Activated B cell treated with CpG ODN at 0.5 μM for 24 hours (primary cell): ENCODE measurements around the gene TBC1D1. TPM values are rescaled to one million over a fixed set of nuclear protein-coding genes. Genes with fewer than 3 reads are reported as not detected.

Experiments
- ATAC-seq: fragments of 200-7000 bp; cut with Tn5 transposase; one replicate; pipeline ENCODE4 v1.10.0; 2021; ENCODE audit warnings: low read depth, mild to moderate bottlenecking, moderate library complexity
- CTCF ChIA-PET: fragments of 350-600 bp; sonication (Branson Sonifier 250); formaldehyde crosslinking; loops from one replicate; lab custom pipeline; 2021; ENCODE audit warnings: antibody characterized with exemption; lab: Charles Lee
- POLR2A ChIA-PET: fragments of 350-600 bp; sonication (Branson Sonifier 250); formaldehyde crosslinking; loops from one replicate; lab custom pipeline; 2021; ENCODE audit warnings: antibody characterized with exemption; lab: Charles Lee
- DNase-seq: peaks from one replicate; pipeline ENCODE4 v3.0.0; 2022
- H3K27ac Mint-ChIP-seq: one replicate; pipeline ENCODE4 v1.8.0; 2020; ENCODE audit warnings: mixed read lengths
- H3K27me3 Mint-ChIP-seq: one replicate; pipeline ENCODE4 v1.8.0; 2021; ENCODE audit warnings: mixed read lengths
- H3K36me3 Mint-ChIP-seq: one replicate; pipeline ENCODE4 v1.8.0; 2021; ENCODE audit warnings: low read depth, mixed read lengths
- H3K4me1 Mint-ChIP-seq: one replicate; pipeline ENCODE4 v1.8.0; 2021; ENCODE audit warnings: mixed read lengths
- H3K4me3 Mint-ChIP-seq: one replicate; pipeline ENCODE4 v1.8.0; 2020; ENCODE audit warnings: mild to moderate bottlenecking, mixed read lengths
- H3K9me3 Mint-ChIP-seq: one replicate; pipeline ENCODE4 v1.8.0; 2020; ENCODE audit warnings: mixed read lengths
- intact Hi-C: fragments of 100-400 bp; cut with micrococcal nuclease; formaldehyde crosslinking; loops from one replicate; pipeline ENCODE4 v1.15.1; 2024
- total RNA-seq: library from RNA; stranded (reverse); gene quantifications from 2 replicates; pipeline ENCODE4 v1.2.3, GENCODE V29; 2022
- TF ChIP-seq, protein P1 (sequence below): fragments of 200-600 bp; IDR thresholded peaks from one replicate; pipeline ENCODE4 v1.8.0; 2022; ENCODE audit warnings: antibody characterized with exemption, mild to moderate bottlenecking

TBC1D1 gene
- total RNA-seq, 1 donor from 2014 or later, result 84.8 TPM

- peak overlapping the region; percentile 51 for H3K27ac Mint-ChIP-seq
- no peak overlapping the region for H3K4me3 Mint-ChIP-seq
- peaks cover 27% of the 10 kb centered on the region for H3K4me1 Mint-ChIP-seq
- no peak for DNase-seq
- H3K36me3 Mint-ChIP-seq, result peaks cover 77% of the 10 kb centered on the region
- H3K9me3 Mint-ChIP-seq, result no peaks in the 10 kb centered on the region
- ChIA-PET POLR2A (no interaction called here), CTCF (no interaction called here)
- intact Hi-C loops, result no loop called here
- no peaks in the 10 kb centered on the region for H3K27me3 Mint-ChIP-seq
- TF ChIP-seq, protein P1, sequence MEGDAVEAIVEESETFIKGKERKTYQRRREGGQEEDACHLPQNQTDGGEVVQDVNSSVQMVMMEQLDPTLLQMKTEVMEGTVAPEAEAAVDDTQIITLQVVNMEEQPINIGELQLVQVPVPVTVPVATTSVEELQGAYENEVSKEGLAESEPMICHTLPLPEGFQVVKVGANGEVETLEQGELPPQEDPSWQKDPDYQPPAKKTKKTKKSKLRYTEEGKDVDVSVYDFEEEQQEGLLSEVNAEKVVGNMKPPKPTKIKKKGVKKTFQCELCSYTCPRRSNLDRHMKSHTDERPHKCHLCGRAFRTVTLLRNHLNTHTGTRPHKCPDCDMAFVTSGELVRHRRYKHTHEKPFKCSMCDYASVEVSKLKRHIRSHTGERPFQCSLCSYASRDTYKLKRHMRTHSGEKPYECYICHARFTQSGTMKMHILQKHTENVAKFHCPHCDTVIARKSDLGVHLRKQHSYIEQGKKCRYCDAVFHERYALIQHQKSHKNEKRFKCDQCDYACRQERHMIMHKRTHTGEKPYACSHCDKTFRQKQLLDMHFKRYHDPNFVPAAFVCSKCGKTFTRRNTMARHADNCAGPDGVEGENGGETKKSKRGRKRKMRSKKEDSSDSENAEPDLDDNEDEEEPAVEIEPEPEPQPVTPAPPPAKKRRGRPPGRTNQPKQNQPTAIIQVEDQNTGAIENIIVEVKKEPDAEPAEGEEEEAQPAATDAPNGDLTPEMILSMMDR, result no peak
- no peak for ATAC-seq
Measured at GRCh38 chr4:38080061-38080974, 189.4 kb downstream of the TBC1D1 start.

- Mint-ChIP-seq H3K27ac (no peak overlapping the region), H3K27me3 (no peaks in the 10 kb centered on the region), H3K36me3 (peaks cover 75% of the 10 kb centered on the region), H3K9me3 (no peaks in the 10 kb centered on the region), H3K4me3 (no peak overlapping the region), H3K4me1 (peaks cover 22% of the 10 kb centered on the region)
- ChIA-PET POLR2A (interaction anchor here (0.5 kb wide), 1 partner anchor 1348 kb away, joined by 3 read pairs; no protein-coding TSS in a partner anchor), CTCF (no interaction called here)
- intact Hi-C loops, result no loop called here
- TF ChIP-seq, protein P1, result no peak
- ATAC-seq (no peak), DNase-seq (no peak)
Measured at GRCh38 chr4:38082021-38082420, 191.1 kb downstream of the TBC1D1 start.

DNA sequence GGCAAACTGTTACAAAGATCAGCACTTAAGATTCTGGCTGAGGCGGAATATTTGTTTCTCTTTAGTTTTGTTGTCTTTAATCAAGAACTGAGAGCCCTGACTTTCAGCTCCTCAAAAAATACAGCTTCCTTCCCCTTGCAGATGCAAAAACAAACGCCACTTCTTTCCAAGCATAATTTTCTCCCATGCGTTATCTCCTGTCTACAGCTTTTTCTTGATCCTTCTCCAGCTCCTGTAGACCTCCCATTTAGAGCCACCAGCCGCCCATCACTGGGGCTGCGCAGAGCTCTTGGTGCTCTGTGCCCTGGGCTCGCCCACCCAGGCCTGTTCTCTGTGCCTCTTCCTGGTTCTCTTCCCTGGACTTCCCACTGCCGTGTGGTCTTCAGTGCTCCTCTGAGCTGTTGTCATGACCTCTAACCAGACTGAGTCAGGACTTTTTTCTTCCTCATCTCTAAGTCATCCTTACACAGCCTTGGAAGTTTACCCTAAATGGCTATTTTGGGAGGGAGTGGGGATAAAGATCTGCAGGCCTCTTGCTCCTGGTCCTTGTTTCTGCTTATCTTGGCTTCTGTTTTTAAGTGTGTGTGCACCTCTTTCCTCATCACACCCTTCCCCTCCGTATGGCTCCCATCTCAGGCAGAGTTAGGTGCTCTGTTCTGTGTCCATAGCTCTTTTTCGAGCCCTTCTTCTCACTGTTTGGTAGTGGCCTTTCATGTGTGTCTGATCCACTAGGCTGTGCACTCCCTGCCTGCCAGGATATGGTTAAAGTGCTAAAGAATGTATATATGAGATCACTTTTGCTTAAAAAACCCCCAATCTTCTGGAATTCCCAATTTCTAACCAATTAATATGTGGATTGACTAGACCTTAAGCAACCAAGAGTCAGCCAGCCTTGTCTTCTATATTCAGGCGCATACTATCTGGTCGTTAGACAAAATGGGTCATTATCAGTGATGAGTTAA lies 191.8 kb downstream of the TBC1D1 start:
- Mint-ChIP-seq H3K36me3 (peaks cover 74% of the 10 kb centered on the region), H3K27ac (peak overlapping the region; percentile 4), H3K4me3 (no peak overlapping the region), H3K27me3 (no peaks in the 10 kb centered on the region), H3K9me3 (no peaks in the 10 kb centered on the region), H3K4me1 (peaks cover 22% of the 10 kb centered on the region)
- CTCF ChIA-PET, result no interaction called here
- ATAC-seq, result no peak
- no peak for DNase-seq
- POLR2A ChIA-PET, result interaction anchor here (0.5 kb wide), 1 partner anchor 1347 kb away, joined by 3 read pairs; no protein-coding TSS in a partner anchor
- TF ChIP-seq, protein P1, result no peak
- intact Hi-C loops, result no loop called here

- no peaks in the 10 kb centered on the region for H3K27me3 Mint-ChIP-seq
- no peak for ATAC-seq
- no peak overlapping the region for H3K27ac Mint-ChIP-seq
- POLR2A ChIA-PET, result no interaction called here
- no peaks in the 10 kb centered on the region for H3K9me3 Mint-ChIP-seq
- H3K36me3 Mint-ChIP-seq, result peaks cover 71% of the 10 kb centered on the region
- intact Hi-C loops, result no loop called here
- H3K4me1 Mint-ChIP-seq, result peaks cover 7% of the 10 kb centered on the region
- TF ChIP-seq, protein P1, result no peak
- CTCF ChIA-PET, result no interaction called here
- H3K4me3 Mint-ChIP-seq, result no peak overlapping the region
- no peak for DNase-seq
Measured at GRCh38 chr4:38084877-38085711, 194.2 kb downstream of the TBC1D1 start.
